Testis (tissue), 3 donors: ENCODE data around the gene IL37. TPM values are rescaled to one million over a fixed set of nuclear protein-coding genes. Genes with fewer than 3 reads are reported as not detected.

ENCODE experiments used
- DNase-seq: peaks from one replicate; pipeline ENCODE4 v3.0.0-alpha.2; 2019
- H3K27ac ChIP-seq, 2 donors: fragments of 200-600 bp; sonication (generic); one replicate each; pipeline ENCODE4 v1.5.1; 2019
- H3K27me3 ChIP-seq: fragments of 200-600 bp; sonication (generic); one replicate; pipeline ENCODE4 v1.5.1; 2019
- H3K36me3 ChIP-seq: fragments of 200-600 bp; sonication (generic); one replicate; pipeline ENCODE4 v1.5.1; 2017; ENCODE audit warnings: low read depth; ENCODE audit errors: missing control alignments
- H3K4me1 ChIP-seq: fragments of 200-600 bp; sonication (generic); one replicate; pipeline ENCODE4 v1.5.1; 2019
- H3K4me3 ChIP-seq, 2 donors: fragments of 200-600 bp; sonication (generic); one replicate each; pipeline ENCODE4 v1.5.1; 2017 to 2019
- H3K9me3 ChIP-seq: fragments of 200-600 bp; sonication (generic); one replicate; pipeline ENCODE4 v1.5.1; 2017
- POLR2A ChIP-seq: fragments of 450-650 bp; IDR thresholded peaks from one replicate; pipeline ENCODE4 v1.6.1; 2017; ENCODE audit warnings: antibody characterized with exemption, mild to moderate bottlenecking, moderate library complexity
- WGBS, 2 donors: methylation state at CpG; one replicate each; pipeline ENCODE4 v1.1.5; 2018; 5-methylcytosine and 5-hydroxymethylcytosine counted together
- intact Hi-C: fragments of 100-400 bp; cut with DNase I; formaldehyde crosslinking; loops from one replicate; pipeline ENCODE4 v1.15.1; 2023; ENCODE audit warnings: low total_unique reads
- polyA plus RNA-seq: library from polyadenylated mRNA; stranded (reverse); fragments of 350-450 nt; fragmentation: Illumina TruSeq; extraction: RNeasy Lipid Tissue Mini Kit (QIAGEN cat#74804); gene quantifications from one replicate; pipeline ENCODE4 v1.2.3, GENCODE V29; 2014; ENCODE audit warnings: low read depth, low replicate concordance; ENCODE audit not compliant: insufficient read depth
- total RNA-seq, 2 donors: library from RNA; depleted of rRNA; stranded (reverse); fragments of >200 nt; gene quantifications; one replicate each; pipeline ENCODE4 v1.2.3, GENCODE V29; 2016
- TF ChIP-seq, protein P1 (sequence below), 3 experiments: fragments of 450-650 bp in 2 of 3; fragments of 200-600 bp in 1 of 3; sonication (generic) in 1 of 3; IDR thresholded peaks; one replicate each; pipeline ENCODE4 v1.5.1; 2016 to 2019; ENCODE audit warnings: antibody characterized with exemption in 3 of 3, mild to moderate bottlenecking in 2 of 3, moderate library complexity in 1 of 3

Gene IL37
- total and polyA plus RNA-seq, 3 donors from 2014 or later: 1.3 to 1.5 TPM; not detected in 1

DNA sequence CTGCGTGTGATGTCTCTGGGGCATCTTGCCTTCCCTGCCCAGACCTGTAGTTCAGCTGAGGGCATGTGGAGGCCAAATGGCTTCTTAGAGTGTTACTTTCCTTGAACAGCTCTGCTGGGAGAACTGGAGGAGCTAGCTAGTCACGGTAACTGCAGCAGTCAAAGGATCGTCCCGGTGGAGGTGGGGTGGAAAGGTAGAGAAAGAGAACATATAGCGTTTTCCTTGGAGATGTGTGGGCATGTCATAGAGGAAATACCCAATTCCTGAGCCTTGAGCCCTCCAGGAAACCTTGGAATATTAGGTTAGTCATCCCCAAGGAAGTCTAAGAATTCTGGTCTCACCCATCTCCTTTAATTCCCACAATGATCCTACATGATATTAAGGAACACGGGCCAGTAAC, 33.5 kb upstream of the IL37 start:
- intact Hi-C loops: no loop called here

DNA sequence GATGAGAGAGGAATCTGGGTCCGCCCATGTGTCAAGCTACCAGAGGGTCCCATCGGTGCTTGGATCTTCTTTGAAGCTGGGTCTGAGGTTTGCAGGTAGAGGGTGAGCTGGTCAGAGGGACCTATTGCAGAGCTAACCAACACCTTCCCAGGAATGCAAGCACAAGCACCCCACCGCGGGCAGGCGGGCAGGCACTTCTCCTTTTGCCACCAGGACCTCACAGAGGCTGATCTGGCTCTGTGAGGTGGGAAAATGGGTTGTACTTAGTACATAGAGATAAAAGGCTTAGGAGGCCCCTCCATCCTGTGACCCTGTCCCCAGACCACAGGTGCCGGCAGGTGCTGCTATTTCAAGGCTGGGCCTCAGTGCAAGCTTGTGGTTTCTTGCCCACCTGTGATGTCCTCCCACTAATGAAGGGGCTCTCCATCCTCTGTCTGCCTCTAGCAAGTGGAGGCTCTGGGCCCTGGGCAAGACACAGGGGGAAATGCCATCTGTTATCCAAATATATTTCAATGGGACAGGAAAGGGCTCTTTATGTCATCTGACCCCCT, 31.4 kb upstream of the IL37 start:
- DNase-seq: no peak
- intact Hi-C loops: no loop called here
- no peak for TF ChIP-seq POLR2A
- TF ChIP-seq, protein P1, sequence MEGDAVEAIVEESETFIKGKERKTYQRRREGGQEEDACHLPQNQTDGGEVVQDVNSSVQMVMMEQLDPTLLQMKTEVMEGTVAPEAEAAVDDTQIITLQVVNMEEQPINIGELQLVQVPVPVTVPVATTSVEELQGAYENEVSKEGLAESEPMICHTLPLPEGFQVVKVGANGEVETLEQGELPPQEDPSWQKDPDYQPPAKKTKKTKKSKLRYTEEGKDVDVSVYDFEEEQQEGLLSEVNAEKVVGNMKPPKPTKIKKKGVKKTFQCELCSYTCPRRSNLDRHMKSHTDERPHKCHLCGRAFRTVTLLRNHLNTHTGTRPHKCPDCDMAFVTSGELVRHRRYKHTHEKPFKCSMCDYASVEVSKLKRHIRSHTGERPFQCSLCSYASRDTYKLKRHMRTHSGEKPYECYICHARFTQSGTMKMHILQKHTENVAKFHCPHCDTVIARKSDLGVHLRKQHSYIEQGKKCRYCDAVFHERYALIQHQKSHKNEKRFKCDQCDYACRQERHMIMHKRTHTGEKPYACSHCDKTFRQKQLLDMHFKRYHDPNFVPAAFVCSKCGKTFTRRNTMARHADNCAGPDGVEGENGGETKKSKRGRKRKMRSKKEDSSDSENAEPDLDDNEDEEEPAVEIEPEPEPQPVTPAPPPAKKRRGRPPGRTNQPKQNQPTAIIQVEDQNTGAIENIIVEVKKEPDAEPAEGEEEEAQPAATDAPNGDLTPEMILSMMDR (IDR thresholded peaks at IDR 0.05): no peak
- no peaks in the 10 kb centered on the region for H3K27me3 ChIP-seq
- no peaks in the 10 kb centered on the region for H3K9me3 ChIP-seq
- no peak overlapping the region for H3K27ac ChIP-seq
- H3K4me3 ChIP-seq: no peak overlapping the region
- 88 to 98% methylated on average over 6 of the region's 6 CpGs for WGBS, 2 donors
- no peaks in the 10 kb centered on the region for H3K36me3 ChIP-seq
- no peaks in the 10 kb centered on the region for H3K4me1 ChIP-seq

More for the DNA sequence above, 33.5 kb upstream of the IL37 start:
- Histone ChIP-seq H3K36me3 (no peaks in the 10 kb centered on the region), H3K27me3 (no peaks in the 10 kb centered on the region), H3K9me3 (no peaks in the 10 kb centered on the region), H3K4me1 (no peaks in the 10 kb centered on the region), H3K27ac (no peak overlapping the region), H3K4me3 (no peak overlapping the region)
- DNase-seq: no peak
- TF ChIP-seq, protein P1 (IDR thresholded peaks at IDR 0.05): no peak
- no peak for TF ChIP-seq POLR2A
- 90 to 95% methylated on average over 5 to 6 of the region's 6 CpGs for WGBS, 2 donors

DNA sequence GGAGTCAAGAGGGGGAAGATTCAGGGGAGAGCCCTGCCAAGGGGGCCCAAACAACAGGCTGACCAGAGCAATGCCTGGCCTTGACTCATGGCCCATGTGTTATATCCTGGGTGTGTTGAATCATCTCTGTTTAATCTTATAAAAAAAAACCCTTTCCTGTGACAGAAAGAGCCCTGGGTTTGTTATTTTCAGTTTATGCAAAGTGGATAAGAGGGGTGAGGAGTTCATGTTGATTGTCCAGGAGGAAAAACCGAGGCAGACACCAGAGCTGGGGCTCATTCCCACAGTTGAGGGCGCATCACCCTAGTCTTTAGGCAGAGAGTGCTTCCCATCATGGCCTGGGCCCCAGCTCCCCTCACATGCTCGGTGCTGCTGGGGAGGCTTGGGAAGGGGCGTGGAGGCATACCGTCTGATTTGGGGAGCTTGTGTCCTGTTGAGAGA, 30.9 kb upstream of the IL37 start:
- H3K36me3 ChIP-seq: no peaks in the 10 kb centered on the region
- no peaks in the 10 kb centered on the region for H3K9me3 ChIP-seq
- no peaks in the 10 kb centered on the region for H3K27me3 ChIP-seq
- no peaks in the 10 kb centered on the region for H3K4me1 ChIP-seq
- 89% methylated on average over 5 of the region's 5 CpGs for WGBS, 2 donors
- TF ChIP-seq, protein P1 (IDR thresholded peaks at IDR 0.05): no peak
- no peak for TF ChIP-seq POLR2A
- intact Hi-C loops: no loop called here
- H3K4me3 ChIP-seq: no peak overlapping the region
- DNase-seq: no peak
- no peak overlapping the region for H3K27ac ChIP-seq

DNA sequence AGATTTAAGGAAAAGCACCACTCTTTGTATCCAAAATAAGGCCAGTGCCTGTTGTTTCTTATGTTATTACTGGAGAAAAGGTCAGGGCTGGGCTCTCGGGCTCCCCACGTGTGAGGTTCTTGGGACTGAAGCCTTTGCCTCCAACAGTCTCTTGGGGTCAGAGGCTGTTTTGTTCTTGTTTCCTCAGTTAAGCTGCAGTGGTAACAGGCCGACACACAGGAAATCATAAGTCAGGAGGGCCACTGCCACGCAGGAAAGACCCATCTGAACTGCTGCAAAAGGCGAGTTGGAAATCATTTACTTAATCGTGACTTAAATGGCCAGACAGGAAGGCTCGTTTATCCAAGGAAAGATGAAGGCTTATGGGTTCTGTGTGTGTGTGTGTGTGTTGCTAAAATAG, 30.3 kb upstream of the IL37 start:
- Histone ChIP-seq H3K4me3 (no peak overlapping the region), H3K36me3 (no peaks in the 10 kb centered on the region), H3K27ac (no peak overlapping the region), H3K27me3 (no peaks in the 10 kb centered on the region), H3K9me3 (no peaks in the 10 kb centered on the region), H3K4me1 (no peaks in the 10 kb centered on the region)
- DNase-seq: no peak
- WGBS, 2 donors: 69 to 70% methylated on average over 7 of the region's 7 CpGs
- no peak for TF ChIP-seq POLR2A
- TF ChIP-seq, protein P1 (IDR thresholded peaks at IDR 0.05): no peak
- intact Hi-C loops: no loop called here
